ENCODE data around the gene GRM7.

GRM7 gene

DNA sequence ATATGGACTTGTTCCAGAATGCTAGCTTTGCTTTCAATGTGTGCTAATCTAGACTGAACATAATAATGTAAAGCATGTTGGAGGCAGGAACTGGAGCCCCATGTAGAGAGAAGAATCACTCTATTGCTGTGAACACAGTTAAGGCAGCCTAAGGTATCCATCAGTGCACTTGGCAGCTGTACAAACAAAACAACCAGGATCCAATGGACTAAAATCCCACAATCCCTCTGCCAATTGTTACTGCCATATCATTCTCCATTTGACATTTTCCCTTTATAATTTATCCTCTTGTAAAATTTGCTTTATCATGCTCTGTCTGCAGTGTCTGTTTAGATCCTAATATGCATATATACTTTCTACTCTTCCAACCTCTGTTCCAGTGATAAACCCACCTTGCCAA, 883.9 kb downstream of the GRM7 start:
- no peak for DNase-seq

DNA sequence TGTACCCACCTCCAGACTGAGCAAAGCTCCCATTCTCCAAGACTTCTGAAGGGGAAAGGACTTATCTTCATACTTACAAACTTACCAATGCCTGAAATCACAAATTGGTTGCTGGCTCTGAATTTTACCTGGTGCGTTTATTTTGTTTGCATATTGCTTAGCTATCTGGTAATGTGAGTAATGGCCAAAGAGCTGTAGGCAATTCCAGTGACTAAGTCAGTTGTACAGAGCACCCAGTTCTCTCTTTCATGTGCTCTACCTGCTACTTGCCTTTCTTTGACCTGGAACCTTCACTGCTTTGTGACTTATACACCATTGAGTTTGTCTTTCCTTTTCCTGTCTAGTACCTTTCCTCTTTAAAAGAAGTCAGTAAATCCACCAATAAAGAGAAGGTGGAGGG, 884.8 kb downstream of the GRM7 start:
- DNase-seq: no peak

DNA sequence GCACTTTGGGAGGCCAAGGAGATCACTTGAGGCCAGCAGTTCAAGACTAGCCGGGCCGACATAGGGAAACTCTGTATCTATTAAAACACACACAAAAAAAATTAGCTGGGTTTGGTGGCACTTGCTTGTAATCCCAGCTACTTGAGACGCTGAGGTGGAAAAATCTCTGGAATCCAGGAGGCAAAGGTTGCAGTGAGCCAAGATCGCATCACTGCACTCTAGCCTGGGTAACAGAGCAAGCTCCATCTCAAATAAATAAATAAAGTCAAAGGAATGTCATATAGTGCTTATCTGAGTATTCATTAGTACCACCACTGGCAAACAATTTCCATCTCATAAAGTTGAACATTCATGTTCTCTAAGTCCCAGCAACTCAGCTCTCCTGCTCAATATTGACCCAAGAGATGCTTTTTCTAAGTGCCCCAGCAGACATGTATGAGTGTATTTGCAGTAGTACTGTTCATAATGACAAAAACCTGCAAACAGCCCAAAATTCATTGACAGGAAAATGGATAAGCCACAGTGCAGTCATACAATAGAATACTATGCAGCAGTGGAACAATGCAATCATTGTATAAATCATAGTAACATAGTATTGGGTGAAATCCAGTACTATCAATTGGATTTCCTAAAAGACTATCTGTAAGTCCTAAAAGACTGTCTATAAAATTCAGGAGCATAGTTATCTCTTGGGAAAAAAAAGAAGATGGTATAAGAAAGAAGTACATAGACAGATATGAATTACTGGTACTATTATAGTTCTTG, 889.2 kb downstream of the GRM7 start:
- no peak for DNase-seq

DNA sequence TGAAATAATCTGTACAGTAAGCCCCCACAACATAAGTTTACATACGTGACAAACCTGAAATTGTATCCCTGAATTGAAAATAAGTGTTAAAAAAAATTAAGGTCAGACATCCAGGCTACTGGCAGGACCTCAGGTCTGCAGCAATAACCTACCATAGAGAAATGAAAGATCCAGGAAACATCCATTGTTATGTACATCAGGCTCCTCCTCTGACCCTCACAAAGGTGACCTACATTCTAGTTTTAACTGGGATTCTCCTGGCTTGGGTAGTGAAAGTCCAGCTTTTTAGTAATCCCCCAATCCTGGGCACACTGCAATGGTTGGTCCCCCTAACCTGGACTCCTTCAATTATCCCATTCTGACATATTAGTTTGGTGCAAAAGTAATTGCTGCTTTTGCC, 891.1 kb downstream of the GRM7 start:
- no peak for DNase-seq

DNA sequence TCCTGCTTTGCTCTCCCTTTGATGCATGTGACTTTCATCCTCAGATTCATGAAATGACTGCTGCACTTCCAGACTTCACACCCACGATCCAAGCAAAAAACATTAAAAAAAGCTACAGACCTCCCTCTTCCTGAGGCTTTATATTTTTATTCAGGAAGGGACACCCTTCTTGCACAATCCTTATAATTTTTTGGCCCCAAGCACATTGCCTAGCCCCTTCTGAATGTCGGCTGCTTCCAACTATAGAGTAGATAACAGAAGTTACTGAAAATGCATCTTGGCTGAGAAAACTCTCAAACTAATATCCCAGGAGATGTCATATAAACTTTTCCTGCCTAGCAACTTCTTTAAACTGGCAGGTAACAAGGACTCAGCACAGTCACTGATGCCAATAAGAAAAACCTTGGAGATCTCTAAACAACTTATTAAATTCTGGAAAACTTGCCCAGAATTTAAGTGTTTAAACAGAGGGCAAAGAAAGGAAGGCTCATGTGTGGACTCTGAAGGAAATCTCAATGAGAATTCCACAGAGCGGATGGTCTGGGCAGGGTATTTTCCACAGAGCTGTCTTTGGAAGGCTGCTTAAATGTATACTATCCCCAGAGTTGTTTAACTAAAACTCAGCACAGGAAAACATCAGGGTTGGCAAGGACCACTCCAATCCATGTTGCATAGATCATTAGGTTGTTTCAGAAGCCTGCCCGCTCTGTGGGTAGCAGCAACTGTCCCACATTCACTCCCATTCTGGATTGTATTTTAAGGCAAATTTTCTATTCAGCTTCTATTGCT, 893.9 kb downstream of the GRM7 start:
- no peak for DNase-seq

DNA sequence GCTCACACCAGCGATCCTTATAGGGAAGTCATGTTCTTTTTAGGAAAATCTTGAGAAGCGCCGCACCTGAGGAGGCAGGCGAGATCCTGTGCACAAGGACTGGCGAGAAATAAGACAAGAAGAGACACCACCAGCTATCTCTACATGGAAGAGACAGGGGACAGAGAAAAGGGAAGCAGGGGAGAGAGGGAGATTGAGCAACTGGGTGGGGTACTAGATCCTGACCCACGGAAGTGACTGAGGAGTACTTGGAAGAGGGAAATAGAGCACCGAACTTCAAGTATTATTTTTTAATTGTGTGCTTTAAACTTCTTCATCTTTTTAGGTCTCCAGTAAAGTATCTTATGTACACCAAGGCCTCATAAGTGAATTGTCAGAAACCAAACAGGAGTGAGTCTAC, 898.7 kb downstream of the GRM7 start:
- DNase-seq: no peak

DNA sequence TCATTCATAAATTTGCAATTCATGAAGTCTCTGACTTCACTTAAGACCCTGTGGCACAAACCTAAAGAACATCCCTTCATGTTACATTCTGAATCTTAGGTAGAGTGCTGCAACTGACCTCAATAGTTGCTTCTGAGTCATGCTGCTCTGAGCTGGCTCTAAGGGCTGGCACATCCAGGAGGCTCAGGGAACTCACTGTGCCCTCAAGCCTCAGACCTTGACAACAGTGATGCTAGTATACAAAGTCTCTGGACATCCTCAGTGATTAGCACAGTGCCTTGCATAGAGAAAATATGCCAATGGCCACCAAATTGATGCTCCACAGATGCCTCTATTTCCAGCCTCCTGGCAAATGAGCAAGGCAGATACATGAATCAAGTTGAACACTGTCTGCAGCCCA, 899.8 kb downstream of the GRM7 start:
- no peak for DNase-seq

DNA sequence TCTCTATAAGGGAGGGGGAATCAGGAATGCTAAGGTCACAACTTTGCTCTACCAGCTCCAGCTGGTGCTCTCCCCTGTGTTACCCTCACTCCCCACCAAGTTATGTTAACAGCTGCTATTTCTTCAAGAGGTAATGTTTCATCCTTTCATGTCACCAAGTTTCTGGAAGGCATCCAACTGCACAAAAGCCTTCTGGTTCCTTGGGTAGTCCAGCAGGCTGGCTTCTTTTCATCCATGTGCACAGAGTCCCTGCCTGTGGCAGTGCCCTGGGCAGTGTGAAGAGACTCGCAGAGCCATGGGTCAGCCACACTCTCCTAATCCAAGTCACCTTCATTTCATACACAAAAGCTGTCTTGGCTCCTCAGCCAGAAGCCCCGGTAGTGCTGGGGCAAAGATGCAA, 903.2 kb downstream of the GRM7 start:
- no peak for DNase-seq

DNA sequence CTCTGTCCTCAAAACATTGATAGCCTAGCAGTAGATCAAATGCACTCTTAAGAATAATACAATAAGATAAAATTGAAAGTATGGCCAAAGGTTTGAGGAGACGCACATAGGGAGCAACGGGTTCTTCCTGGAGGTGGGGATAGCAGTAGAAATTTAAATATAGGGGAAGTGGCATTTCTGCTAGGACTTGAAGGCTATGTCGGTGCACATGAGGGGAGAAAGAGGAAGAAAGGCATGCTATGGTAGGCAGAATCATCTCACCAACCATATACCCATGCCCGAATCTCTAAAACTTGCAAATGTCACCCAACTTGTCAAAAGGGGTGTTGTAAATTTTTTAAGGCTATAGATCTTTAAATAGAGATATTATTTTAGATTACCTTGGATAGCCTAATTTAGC, 905.6 kb downstream of the GRM7 start:
- no peak for DNase-seq

DNA sequence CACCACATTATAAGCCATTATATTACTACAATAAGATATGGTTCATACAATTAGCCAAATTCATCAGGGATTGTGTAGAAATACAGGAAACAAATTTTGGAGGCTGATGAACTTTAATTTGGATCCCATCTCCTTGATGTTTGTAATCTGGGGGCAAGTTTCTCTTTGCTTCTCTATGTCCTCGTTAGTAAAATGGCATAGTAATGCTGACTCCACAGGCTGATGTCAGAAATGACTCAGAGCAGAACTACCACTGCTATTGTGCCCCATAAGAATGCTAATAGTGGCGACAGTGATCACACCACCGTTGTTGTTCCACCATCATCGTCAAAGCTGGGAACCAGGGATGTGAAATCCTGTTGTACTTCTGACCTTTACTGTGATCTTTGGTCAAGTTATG, 918.4 kb downstream of the GRM7 start:
- no peak for DNase-seq

DNA sequence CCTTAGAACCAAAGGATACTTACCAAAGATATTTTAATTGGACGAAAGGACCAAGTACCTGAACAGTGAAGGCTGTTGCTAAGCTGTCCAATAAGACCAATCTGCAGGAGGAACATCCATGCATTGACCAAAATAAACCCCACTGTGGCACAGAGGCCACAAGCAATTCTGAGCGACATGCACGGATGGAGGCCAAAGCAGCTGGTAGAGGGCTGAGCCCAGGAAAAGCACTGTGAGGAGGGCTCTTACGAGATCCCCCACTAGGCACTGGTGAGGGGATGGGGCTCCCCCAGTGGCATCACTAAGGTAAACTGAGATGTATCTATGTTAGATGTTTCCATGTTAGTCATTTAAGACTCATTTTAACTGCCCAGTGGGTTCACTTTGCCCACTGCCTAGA, 920.5 kb downstream of the GRM7 start:
- no peak for DNase-seq

DNA sequence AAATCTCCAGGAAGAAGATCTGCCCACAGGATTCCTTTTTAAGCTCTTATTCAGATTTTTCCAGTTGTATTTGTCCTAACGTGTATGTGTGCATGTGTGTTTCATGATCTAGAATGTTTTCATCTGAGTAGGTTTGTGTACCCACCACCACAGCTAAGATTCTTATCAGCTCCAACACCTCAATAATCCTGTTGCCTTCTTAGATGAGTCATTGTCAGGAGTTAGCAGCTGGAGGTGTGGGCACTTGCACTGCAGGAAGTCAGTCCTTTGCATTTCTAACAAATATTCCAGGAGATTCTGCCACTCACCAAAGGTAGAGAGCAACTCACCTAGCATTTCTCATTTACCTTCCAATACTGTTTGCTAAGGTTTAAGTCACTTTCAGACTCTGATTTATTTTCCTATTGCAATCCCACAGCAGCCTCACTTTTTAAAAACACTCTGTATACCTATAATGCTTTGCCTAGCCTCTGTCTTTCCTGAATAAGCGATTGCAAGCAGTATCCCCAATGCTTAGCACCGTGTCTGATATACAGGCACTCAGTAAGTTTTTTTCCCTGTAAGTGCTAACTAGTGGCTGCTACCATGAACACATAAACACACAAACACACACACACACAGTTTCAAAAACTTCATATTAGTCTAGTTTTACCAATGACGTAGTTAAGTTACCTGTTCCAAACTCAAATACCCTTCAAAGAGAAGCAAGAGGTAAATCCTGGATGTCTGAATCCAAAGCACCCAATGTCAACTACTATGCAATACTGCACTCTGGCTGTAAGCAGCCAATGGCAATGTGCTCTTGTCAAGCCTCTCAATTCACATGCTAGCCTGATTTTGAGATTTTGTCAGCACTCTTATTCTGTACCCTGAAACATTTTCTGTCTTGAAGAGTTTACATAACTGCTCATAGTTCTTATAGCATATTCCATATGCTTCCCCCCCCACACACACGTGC, 927.2 kb downstream of the GRM7 start:
- no peak for DNase-seq

DNA sequence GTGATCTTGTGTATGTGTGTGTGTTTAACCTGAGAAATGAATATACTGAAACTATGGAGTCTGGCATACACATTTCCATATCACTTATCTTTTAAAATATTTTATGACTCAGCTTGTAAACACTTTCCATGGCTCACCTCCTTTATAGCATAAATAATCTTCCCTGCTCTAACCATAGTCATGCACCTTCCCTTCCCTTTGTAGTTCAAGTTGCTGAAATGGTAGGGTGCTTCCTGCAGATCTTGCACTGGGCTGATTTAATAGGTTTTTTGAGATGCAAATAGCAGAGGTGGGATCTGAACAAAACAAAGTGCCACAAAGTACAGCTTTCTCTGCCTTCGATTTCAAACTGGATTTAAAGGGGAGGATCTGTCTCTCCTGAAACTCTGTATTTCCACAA, 928.0 kb downstream of the GRM7 start:
- no peak for DNase-seq

DNA sequence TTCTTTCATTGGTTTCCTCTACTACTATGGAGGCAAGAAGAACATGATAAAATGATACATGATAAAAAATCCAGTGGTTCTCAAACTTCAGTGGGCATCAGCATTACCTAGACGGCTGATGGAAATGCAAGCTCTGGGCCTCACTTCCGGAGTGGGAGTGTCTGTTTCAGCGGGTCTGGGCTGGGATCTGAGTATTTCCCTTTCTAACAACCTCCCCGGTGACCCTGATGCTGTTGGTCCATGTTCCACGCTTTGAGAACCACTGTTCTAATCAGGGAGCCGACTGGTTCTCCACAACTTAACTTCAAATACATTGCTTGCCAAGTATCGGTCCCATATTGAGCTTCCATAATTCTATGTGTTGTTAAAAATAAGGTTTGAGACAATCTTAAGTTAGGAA, 928.4 kb downstream of the GRM7 start:
- no peak for DNase-seq

DNA sequence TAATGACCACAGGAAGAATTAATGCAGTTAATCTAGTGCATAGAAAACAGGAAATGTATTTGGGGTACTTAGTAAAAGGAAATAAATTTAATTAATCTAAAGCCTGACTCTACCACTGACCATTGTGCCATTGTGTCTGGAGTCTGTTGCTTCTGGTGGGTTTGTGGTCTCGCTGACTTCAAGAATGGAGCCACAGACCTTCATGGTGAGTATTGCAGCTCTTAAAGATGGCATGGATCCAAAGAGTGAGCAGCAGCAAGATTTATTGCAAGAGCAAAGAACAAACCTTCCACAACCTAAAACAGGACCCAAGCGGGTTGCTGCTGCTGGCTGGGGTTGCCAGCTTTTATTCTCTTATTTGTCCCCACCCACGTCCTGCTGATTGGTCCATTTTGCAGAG, 929.2 kb downstream of the GRM7 start:
- no peak for DNase-seq
